Esophagus squamous epithelium (tissue), 4 donors: ENCODE results near the gene RUNX1.

Experiments
- POLR2A ChIP-seq, 4 donors: fragments of 450-650 bp; IDR thresholded peaks; one replicate each; pipeline ENCODE4 v1.6.1; 2017; ENCODE audit warnings: antibody characterized with exemption in 4 of 4, mild to moderate bottlenecking in 4 of 4, moderate library complexity in 3 of 4
- TF ChIP-seq, protein P1 (sequence below), 6 experiments: fragments of 450-650 bp in 4 of 6; fragments of 200-600 bp in 2 of 6; sonication (generic) in 2 of 6; IDR thresholded peaks; one replicate each; pipeline ENCODE4 v1.5.1; 2016 to 2019; ENCODE audit warnings: antibody characterized with exemption in 6 of 6, mild to moderate bottlenecking in 4 of 6, moderate library complexity in 4 of 6

DNA sequence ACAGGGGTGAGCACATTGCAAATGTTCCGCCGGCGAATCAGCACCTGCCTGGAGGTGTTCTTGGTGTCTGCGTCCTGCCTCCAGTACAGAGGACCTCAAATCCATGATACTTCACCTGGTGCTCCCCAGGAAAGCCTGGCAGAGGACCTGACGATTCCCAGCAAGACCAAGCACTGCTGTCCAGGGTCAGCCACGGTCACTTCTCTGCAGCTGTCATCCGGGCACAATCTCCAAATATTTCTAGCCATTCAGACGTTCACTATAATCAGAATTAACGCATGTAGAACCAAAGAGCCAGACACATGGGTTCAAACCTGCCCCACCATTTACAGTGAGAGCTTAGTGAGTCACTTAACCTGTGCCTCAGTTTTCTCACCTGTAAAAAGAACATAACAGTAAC, 305.8 kb downstream of the RUNX1 start:
- TF ChIP-seq, protein P1, sequence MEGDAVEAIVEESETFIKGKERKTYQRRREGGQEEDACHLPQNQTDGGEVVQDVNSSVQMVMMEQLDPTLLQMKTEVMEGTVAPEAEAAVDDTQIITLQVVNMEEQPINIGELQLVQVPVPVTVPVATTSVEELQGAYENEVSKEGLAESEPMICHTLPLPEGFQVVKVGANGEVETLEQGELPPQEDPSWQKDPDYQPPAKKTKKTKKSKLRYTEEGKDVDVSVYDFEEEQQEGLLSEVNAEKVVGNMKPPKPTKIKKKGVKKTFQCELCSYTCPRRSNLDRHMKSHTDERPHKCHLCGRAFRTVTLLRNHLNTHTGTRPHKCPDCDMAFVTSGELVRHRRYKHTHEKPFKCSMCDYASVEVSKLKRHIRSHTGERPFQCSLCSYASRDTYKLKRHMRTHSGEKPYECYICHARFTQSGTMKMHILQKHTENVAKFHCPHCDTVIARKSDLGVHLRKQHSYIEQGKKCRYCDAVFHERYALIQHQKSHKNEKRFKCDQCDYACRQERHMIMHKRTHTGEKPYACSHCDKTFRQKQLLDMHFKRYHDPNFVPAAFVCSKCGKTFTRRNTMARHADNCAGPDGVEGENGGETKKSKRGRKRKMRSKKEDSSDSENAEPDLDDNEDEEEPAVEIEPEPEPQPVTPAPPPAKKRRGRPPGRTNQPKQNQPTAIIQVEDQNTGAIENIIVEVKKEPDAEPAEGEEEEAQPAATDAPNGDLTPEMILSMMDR (IDR thresholded peaks at IDR 0.05), result no peak
- TF ChIP-seq POLR2A (IDR thresholded peaks at IDR 0.05), result no peak
